ENCODE data around the gene BRD2.

The BRD2 gene

GRCh38 chr6:32984622-32985389 lies 16.4 kb downstream of the BRD2 start:
- in situ Hi-C loops (cut with MboI; ENCODE audit: low sequenced_read_pairs): no loop called here

GRCh38 chr6:32989368-32989767 lies 21.0 kb downstream of the BRD2 start:
- in situ Hi-C loops (cut with MboI; ENCODE audit: low sequenced_read_pairs): no loop called here

- in situ Hi-C loops (cut with MboI; ENCODE audit: low sequenced_read_pairs): no loop called here
Observed at GRCh38 chr6:32991972-32992371, 23.6 kb downstream of the BRD2 start.

GRCh38 chr6:32993363-32993973 lies 25.1 kb downstream of the BRD2 start:
- in situ Hi-C loops (cut with MboI; ENCODE audit: low sequenced_read_pairs): no loop called here

- in situ Hi-C loops (cut with MboI; ENCODE audit: low sequenced_read_pairs): no loop called here
Observed at GRCh38 chr6:32995448-32995847, 27.1 kb downstream of the BRD2 start.

GRCh38 chr6:33000055-33000454 lies 31.7 kb downstream of the BRD2 start:
- in situ Hi-C loops (cut with MboI; ENCODE audit: low sequenced_read_pairs): no loop called here

- in situ Hi-C loops (cut with MboI; ENCODE audit: low sequenced_read_pairs): no loop called here
Observed at GRCh38 chr6:33001685-33002084, 33.3 kb downstream of the BRD2 start.

- in situ Hi-C loops (cut with MboI; ENCODE audit: low sequenced_read_pairs): no loop called here
Observed at GRCh38 chr6:33004940-33005339, 36.5 kb downstream of the BRD2 start.

- in situ Hi-C loops (cut with MboI; ENCODE audit: low sequenced_read_pairs): no loop called here
Observed at GRCh38 chr6:33007831-33008400, 39.5 kb downstream of the BRD2 start.

GRCh38 chr6:33008944-33009861 lies 40.8 kb downstream of the BRD2 start, which contains the start of gene HLA-DOA:
Gene HLA-DOA, minus strand, starts transcription at chr6:33009591.
- in situ Hi-C loops (cut with MboI; ENCODE audit: low sequenced_read_pairs): no loop called here

- in situ Hi-C loops (cut with MboI; ENCODE audit: low sequenced_read_pairs): no loop called here
Observed at GRCh38 chr6:33010356-33010755, 42.0 kb downstream of the BRD2 start.

GRCh38 chr6:33013608-33014007 lies 45.2 kb downstream of the BRD2 start:
- in situ Hi-C loops (cut with MboI; ENCODE audit: low sequenced_read_pairs): no loop called here

- in situ Hi-C loops (cut with MboI; ENCODE audit: low sequenced_read_pairs): no loop called here
Observed at GRCh38 chr6:33014841-33015634, 46.6 kb downstream of the BRD2 start.

GRCh38 chr6:33015798-33016197 lies 47.4 kb downstream of the BRD2 start:
- in situ Hi-C loops (cut with MboI; ENCODE audit: low sequenced_read_pairs): no loop called here

GRCh38 chr6:33017018-33017417 lies 48.6 kb downstream of the BRD2 start:
- in situ Hi-C loops (cut with MboI; ENCODE audit: low sequenced_read_pairs): no loop called here

- in situ Hi-C loops (cut with MboI; ENCODE audit: low sequenced_read_pairs): no loop called here
Observed at GRCh38 chr6:33017694-33018353, 49.4 kb downstream of the BRD2 start.

GRCh38 chr6:33018418-33018817 lies 50.0 kb downstream of the BRD2 start:
- in situ Hi-C loops (cut with MboI; ENCODE audit: low sequenced_read_pairs): no loop called here

- in situ Hi-C loops (cut with MboI; ENCODE audit: low sequenced_read_pairs): no loop called here
Observed at GRCh38 chr6:33018904-33019303, 50.5 kb downstream of the BRD2 start.

GRCh38 chr6:33019372-33019771 lies 51.0 kb downstream of the BRD2 start:
- in situ Hi-C loops (cut with MboI; ENCODE audit: low sequenced_read_pairs): no loop called here

- in situ Hi-C loops (cut with MboI; ENCODE audit: low sequenced_read_pairs): no loop called here
Observed at GRCh38 chr6:33021917-33022316, 53.5 kb downstream of the BRD2 start.
